Endothelial cell (in vitro differentiated cells): ENCODE measurements around the gene RND1. TPM values are rescaled to one million over a fixed set of nuclear protein-coding genes. Genes with fewer than 3 reads are reported as not detected.
"Not testable (repeated sequence)": the region's sequence is repeated elsewhere in the genome, so short reads cannot be mapped to it uniquely, and the experiment has no call there.

ENCODE experiments used
- DNase-seq: peaks from one replicate; pipeline ENCODE4 v3.0.0; 2021; ENCODE audit warnings: low spot score
- H3K27ac Mint-ChIP-seq: one replicate; pipeline ENCODE4 v1.8.0; 2021; ENCODE audit warnings: mixed read lengths, inconsistent platforms; ENCODE audit not compliant: unreplicated experiment
- H3K27me3 Mint-ChIP-seq: one replicate; pipeline ENCODE4 v1.8.0; 2021; ENCODE audit warnings: mild to moderate bottlenecking, moderate library complexity, mixed read lengths, inconsistent platforms; ENCODE audit not compliant: unreplicated experiment
- H3K36me3 Mint-ChIP-seq: one replicate; pipeline ENCODE4 v1.8.0; 2021; ENCODE audit warnings: mild to moderate bottlenecking, low read depth, mixed read lengths, inconsistent platforms; ENCODE audit not compliant: unreplicated experiment
- H3K4me1 Mint-ChIP-seq: one replicate; pipeline ENCODE4 v1.8.0; 2021; ENCODE audit warnings: mild to moderate bottlenecking, mixed read lengths, inconsistent platforms; ENCODE audit not compliant: unreplicated experiment
- H3K4me3 Mint-ChIP-seq: one replicate; pipeline ENCODE4 v1.8.0; 2021; ENCODE audit warnings: mild to moderate bottlenecking, mixed read lengths, inconsistent platforms; ENCODE audit not compliant: unreplicated experiment
- H3K9me3 Mint-ChIP-seq: one replicate; pipeline ENCODE4 v1.8.0; 2021; ENCODE audit warnings: mixed read lengths, inconsistent platforms; ENCODE audit not compliant: unreplicated experiment
- CTCF ChIP-seq: fragments of 200-600 bp; sonication (generic); IDR thresholded peaks from one replicate; pipeline ENCODE4 v1.5.0; 2021; ENCODE audit warnings: antibody characterized with exemption; ENCODE audit not compliant: unreplicated experiment
- long read RNA-seq: library from polyadenylated mRNA; unstranded; transcript quantifications from one replicate; pipeline ENCODE4 v2.0.0, GENCODE V29; 2020; ENCODE audit not compliant: unreplicated experiment
- total RNA-seq: library from RNA; stranded (reverse); fragmentation: NEBNext Ultra II Directional; extraction: Animal tissue kit (Norgen Biotek cat#: 25700); gene quantifications from one replicate; pipeline ENCODE4 v1.2.1, GENCODE V29; 2021; ENCODE audit not compliant: unreplicated experiment

RND1 gene
- 1.0 TPM for total RNA-seq
- long read RNA-seq = 0 reads

GRCh38 chr12:48865281-48866051 is at the start of gene RND1:
Gene RND1 (minus strand): TSS chr12:48865870. CDS start chr12:48865767, 103 bp downstream.
- Mint-ChIP-seq H3K4me1 (peaks cover 20% of the 10 kb centered on the region), H3K4me3 (peak within 1 kb of the TSS; percentile 93), H3K27me3 (peaks cover 10% of the 10 kb centered on the region), H3K27ac (peak within 1 kb of the TSS; percentile 3), H3K36me3 (no peaks in the 10 kb centered on the region), H3K9me3 (no peaks in the 10 kb centered on the region)
- peak; percentile 78 for DNase-seq
- no peak for TF ChIP-seq CTCF

- Mint-ChIP-seq H3K9me3 (no peaks in the 10 kb centered on the region), H3K27me3 (peaks cover 5% of the 10 kb centered on the region), H3K4me1 (no peaks in the 10 kb centered on the region), H3K4me3 (no peak overlapping the region), H3K36me3 (no peaks in the 10 kb centered on the region), H3K27ac (no peak overlapping the region)
- DNase-seq = no peak
- no peak for TF ChIP-seq CTCF
Observed at GRCh38 chr12:48910196-48910595, 44.5 kb upstream of the RND1 start.

GRCh38 chr12:48909698-48910097 is 44.0 kb upstream of the RND1 start:
- H3K9me3 Mint-ChIP-seq, H3K36me3 Mint-ChIP-seq, H3K27me3 Mint-ChIP-seq, H3K27ac Mint-ChIP-seq, H3K4me3 Mint-ChIP-seq, H3K4me1 Mint-ChIP-seq, DNase-seq: not testable (repeated sequence)

GRCh38 chr12:48907245-48907644 is 41.6 kb upstream of the RND1 start:
- no peak for TF ChIP-seq CTCF

GRCh38 chr12:48903982-48904411 is 38.3 kb upstream of the RND1 start:
- Mint-ChIP-seq H3K4me1 (peaks cover 3% of the 10 kb centered on the region), H3K9me3 (no peaks in the 10 kb centered on the region), H3K27ac (no peak overlapping the region), H3K36me3 (no peaks in the 10 kb centered on the region), H3K4me3 (peak overlapping the region; percentile 79), H3K27me3 (peaks cover 3% of the 10 kb centered on the region)
- peak; percentile 92 for DNase-seq
- peak; percentile 46 for TF ChIP-seq CTCF

More at GRCh38 chr12:48907245-48907644, 41.6 kb upstream of the RND1 start:
- H3K27ac Mint-ChIP-seq = no peak overlapping the region
- H3K36me3 Mint-ChIP-seq = no peaks in the 10 kb centered on the region
- peaks cover 3% of the 10 kb centered on the region for H3K27me3 Mint-ChIP-seq
- H3K9me3 Mint-ChIP-seq = no peaks in the 10 kb centered on the region
- DNase-seq = no peak
- H3K4me1 Mint-ChIP-seq = peaks cover 3% of the 10 kb centered on the region
- no peak overlapping the region for H3K4me3 Mint-ChIP-seq
